ENCODE data around the gene INO80C.
"Not testable (repeated sequence)": the region's sequence is repeated elsewhere in the genome, so short reads cannot be mapped to it uniquely, and the experiment has no call there.

INO80C gene

DNA sequence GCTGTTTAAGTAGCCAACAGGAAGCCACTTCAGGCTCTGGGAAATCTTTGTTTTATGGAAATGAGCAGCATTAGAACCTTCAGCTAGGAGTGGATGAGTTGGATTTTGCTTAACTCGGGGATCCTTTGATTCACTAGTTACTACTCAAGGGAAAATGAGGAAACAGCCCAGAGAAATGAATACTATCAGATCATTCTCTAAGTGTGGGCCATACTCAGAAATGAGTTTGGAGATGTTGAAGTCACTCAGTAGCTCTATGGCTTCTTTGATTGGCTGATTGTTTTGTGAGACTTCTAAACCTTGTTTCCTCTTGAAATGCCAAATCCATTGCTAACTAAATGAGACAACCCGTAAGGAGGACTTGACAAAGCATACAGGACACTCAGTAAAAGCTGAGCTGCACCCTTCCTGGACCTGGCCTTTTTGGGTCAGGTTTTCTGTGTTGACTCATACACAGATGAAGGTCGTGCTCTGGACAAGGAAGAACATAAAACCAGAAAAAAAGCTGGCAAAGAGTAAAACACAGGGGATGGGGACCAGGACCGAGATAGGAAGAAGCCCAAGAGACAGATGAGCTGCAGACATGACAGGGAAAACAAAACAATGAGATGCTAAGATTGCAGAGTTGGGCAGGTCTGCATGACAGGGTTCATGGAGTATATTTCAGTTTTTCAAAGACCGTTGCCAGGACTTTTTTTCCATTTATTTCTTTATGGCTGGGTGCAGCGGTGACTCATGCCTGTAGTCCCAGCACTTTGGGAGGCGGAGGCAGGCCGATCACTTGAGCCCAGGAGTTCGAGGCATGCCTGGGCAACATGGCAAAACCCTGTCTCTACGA is 41.6 kb downstream of the INO80C start:
- Histone ChIP-seq H3K4me3 (no peak overlapping the region), H3K27ac (peak overlapping the region in 1 of 2 donors; percentile 49)
- no peak for DNase-seq (ENCODE audit: low spot score)
- no peak for TF ChIP-seq CTCF (IDR thresholded peaks at IDR 0.05)

DNA sequence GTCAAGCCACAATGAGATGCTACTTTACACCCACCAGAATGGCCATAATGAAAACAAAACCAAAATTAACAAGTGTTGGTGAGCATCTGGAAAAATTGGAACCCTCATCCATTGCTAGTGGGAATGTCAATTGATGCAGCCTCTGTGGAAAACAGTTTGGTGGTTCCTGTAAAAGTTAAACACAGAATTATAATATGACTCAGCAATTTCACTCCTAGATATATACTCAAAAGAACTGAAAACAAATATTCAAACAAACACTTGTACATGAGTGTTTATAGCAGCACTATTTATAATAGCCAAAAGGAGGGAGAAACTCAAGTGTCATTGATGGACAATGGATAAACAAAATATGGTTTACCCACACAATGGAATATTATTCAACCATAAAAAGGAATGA is 43.0 kb downstream of the INO80C start:
- no peak for DNase-seq (ENCODE audit: low spot score)
- TF ChIP-seq CTCF (IDR thresholded peaks at IDR 0.05): no peak
- H3K27ac ChIP-seq: no peak overlapping the region
- H3K4me3 ChIP-seq: no peak overlapping the region

- not testable (repeated sequence) for DNase-seq (ENCODE audit: low spot score); H3K27ac ChIP-seq; H3K4me3 ChIP-seq
Measured at GRCh38 chr18:35453065-35453464, 44.7 kb downstream of the INO80C start.

- TF ChIP-seq CTCF (IDR thresholded peaks at IDR 0.05): no peak
- no peak for DNase-seq (ENCODE audit: low spot score)
- no peak overlapping the region for H3K4me3 ChIP-seq
- no peak overlapping the region for H3K27ac ChIP-seq
Measured at GRCh38 chr18:35451916-35452315, 45.8 kb downstream of the INO80C start.

DNA sequence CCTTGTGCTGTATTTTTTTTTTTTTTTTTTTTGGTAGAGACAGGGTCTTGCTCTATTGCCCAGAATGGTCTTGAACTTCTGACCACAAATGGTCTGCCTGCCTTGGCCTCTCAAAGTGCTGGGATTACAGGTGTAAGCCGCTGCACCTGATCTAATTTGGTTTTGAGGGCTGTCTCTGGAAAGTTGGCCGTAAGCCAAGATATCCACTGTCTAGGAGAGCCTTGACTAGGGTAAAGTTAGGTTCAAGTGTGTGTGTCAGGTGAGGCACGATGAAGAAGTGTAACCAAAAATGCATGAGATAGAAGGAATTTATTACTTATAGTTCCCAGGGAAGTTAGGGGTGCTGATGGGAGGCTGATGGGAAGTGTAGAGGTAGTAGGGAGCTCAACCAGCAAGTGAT is 46.7 kb downstream of the INO80C start:
- no peak overlapping the region for H3K4me3 ChIP-seq

DNA sequence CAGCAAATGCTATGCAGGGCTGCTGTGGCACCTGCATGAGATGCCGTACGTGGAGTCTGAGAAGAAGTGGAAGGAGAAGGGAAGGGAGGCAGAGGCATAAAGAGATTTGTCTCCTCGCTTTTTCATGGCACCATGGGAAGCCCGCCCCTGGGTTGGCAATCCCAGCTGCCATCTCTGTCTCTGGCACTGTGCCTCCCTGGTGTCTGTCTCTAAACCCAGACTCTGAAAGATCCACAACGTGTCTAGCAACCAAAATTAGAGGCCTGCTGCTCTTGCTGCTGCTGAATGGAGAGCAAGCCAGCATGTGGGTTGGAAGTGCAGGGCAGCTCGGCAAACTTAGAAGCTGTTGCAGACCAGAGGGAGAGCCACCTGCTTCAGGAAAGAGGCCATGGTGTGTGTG is 53.1 kb downstream of the INO80C start:
- H3K27ac ChIP-seq: no peak overlapping the region
- no peak for DNase-seq (ENCODE audit: low spot score)
- H3K4me3 ChIP-seq: no peak overlapping the region
- no peak for TF ChIP-seq CTCF (IDR thresholded peaks at IDR 0.05)

More for the DNA sequence above, 46.7 kb downstream of the INO80C start:
- TF ChIP-seq CTCF (IDR thresholded peaks at IDR 0.05): no peak
- DNase-seq (ENCODE audit: low spot score): no peak
- no peak overlapping the region for H3K27ac ChIP-seq

- DNase-seq (ENCODE audit: low spot score): no peak
- Histone ChIP-seq H3K4me3 (no peak overlapping the region), H3K27ac (no peak overlapping the region)
- TF ChIP-seq CTCF (IDR thresholded peaks at IDR 0.05): no peak
Measured at GRCh38 chr18:35443847-35444246, 53.9 kb downstream of the INO80C start.
